SK-N-DZ (cell line): ENCODE data around the gene LLGL2.
A peak's percentile ranks its signal among the peaks of the same experiment; 100 is the strongest.
"Not testable (repeated sequence)": the region's sequence is repeated elsewhere in the genome, so short reads cannot be mapped to it uniquely, and the experiment has no call there.

Experiments used
- DNase-seq: peaks from one replicate; pipeline ENCODE4 v3.0.0-alpha.2; 2015; ENCODE audit warnings: low spot score

The LLGL2 gene

DNA sequence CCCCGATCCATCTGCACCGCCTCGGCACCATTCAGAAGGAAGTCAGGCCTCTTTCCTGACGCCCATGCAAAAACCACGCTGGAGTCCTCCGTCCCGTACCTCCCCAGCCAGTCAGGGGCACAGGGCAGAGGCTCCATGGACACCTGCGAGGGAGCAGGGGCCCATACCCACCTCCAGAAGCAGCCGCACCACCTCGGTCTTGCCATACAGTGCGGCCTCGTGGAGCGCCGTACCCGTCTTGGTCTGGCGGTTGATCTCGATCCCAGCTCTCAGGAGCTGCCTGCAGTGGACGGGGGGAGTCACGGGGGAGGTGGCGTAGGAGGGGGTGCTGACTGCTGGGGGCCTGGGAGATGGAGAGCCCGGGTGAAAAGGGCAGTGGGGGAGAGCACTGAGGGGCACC lies 19.4 kb upstream of the LLGL2 start:
- DNase-seq = no peak

DNA sequence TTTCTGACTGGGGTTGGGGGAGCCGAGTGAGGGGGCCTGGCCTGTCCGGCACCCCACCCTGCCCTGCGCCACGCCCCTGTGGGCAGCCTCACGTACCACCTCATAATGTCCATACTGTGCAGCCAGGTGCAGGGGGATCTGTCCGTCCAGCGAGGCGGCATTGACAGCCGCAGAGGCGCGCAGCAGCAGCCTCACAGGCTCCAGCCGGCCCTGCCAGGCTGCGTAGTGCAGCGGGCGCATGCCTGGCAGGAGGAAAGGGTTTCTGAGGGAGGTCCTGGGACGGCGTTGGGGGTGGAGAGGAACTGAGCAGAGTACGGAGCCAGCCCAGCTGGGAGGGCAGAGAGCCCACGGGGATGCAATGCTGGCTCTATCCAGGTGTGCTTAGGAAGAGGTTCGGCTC lies 18.6 kb upstream of the LLGL2 start:
- DNase-seq = no peak

DNA sequence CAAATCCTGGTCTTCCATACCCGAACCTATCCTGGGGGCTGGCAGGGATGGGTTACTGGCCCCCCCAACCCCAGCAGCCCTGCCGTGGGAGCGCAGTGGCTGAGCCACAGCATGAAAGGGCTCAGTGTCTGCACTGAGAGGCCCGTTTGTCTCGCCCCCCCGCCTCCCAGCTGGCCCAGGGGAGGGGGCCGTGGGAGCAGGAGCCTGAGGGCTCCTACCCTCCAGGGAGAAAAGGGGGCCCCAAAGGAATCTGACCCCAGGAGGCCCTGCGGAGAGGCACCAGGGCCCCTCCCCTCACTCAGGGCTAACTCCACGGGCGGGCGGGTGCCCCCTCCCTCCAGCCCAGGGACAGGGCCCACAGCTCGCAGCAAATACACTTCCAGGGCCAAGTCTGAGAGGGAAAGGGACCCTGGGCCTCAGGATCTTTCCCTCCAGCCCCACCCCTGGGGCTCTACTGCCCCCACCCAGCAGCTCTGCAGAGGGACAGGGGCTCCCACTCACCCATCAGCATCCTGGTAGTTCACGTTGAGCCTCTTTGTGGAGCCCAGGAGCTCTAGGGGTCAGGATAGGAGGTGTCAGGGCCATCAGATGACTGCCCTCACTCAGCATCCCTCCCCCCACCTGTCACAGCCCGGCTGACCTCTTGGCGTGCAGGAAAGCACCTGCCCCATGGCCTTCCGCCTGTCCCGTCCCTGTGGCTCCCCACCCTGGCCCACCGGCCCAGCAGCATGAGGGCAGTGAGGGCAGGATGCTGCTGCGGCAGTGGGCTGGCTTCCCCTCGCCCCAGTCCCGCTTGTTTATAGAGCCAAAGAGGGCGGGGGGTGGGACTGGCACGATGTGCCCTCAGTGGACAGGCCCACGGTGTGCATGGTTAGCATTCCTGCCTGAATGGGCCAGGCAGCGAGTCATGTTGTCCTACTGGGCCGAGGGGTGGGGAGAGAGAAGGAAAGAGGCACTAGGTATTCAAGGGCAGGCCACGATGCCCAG lies 17.5 kb upstream of the LLGL2 start:
- DNase-seq = no peak

DNA sequence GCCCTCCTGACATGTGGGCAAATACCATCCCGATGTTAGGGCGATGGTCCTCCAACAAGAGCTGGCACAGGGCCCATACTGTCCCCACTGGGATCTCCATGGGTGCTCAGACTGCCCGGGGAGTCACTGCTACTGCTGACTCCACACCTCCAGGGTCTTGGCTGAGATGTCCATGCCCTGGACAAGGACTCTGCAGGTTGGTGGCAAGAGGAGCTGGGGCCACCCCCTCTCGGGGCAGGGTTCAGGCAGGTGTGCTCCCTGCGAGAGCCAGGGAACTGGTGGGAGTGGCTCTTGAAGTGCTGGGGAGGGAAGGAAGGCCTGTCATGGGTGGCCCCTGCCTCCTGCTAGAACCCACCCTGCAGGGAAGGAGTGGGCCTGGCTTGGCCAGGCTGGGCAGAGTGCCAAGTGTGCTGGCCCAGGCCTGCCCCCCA lies 16.6 kb upstream of the LLGL2 start:
- DNase-seq = no peak

DNA sequence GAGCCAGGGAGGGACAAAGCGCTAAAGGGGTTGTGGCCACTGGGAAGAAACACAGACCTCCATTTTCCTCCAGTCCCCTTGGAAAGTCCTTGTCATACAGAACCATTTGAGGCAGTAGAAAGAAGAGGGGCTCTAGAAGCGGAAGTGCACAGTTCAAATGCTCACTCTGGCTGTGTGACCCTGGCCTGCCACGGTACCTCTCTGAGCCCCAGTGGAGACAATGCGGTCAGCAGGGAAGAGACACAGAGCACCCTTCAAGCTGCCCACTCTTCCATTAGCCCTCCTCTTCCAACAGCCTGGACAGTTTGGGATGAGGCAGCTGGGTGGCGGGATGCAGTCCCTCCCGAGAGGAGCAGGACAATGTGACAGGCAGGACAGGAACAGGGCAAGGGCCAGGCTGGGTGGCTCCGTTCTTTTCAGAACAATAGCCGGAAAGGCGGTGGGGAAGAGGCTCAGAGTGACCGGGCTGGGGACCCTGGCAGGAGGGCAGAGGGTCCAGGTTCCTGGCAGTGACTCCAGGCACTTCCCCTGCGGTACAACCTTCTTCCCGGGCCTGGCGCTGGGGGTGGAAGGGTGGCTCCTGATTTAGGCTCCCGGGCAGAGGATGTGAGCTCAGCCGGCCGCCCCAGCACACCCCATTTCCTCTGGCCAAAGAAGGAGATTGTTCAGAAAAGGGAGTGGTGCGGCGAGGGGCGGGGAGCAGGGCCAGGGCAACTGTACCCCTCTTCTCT lies 15.8 kb upstream of the LLGL2 start:
- DNase-seq = no peak

DNA sequence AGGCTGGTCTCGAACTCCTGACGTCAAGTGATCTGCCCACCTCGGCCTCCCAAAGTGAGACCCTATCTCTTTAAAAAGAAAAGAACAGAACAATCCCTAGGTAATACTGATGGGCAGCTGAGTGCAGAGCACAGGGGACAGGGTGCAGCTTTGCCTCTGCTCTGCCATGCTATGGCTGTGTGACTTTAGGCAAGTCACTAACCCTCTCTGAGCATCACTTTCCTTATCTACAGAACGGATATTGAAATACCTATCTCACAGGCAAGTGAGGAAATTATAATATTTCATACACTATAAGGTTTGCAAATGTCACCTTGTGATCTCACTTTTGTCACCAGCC lies 14.3 kb upstream of the LLGL2 start:
- no peak for DNase-seq

DNA sequence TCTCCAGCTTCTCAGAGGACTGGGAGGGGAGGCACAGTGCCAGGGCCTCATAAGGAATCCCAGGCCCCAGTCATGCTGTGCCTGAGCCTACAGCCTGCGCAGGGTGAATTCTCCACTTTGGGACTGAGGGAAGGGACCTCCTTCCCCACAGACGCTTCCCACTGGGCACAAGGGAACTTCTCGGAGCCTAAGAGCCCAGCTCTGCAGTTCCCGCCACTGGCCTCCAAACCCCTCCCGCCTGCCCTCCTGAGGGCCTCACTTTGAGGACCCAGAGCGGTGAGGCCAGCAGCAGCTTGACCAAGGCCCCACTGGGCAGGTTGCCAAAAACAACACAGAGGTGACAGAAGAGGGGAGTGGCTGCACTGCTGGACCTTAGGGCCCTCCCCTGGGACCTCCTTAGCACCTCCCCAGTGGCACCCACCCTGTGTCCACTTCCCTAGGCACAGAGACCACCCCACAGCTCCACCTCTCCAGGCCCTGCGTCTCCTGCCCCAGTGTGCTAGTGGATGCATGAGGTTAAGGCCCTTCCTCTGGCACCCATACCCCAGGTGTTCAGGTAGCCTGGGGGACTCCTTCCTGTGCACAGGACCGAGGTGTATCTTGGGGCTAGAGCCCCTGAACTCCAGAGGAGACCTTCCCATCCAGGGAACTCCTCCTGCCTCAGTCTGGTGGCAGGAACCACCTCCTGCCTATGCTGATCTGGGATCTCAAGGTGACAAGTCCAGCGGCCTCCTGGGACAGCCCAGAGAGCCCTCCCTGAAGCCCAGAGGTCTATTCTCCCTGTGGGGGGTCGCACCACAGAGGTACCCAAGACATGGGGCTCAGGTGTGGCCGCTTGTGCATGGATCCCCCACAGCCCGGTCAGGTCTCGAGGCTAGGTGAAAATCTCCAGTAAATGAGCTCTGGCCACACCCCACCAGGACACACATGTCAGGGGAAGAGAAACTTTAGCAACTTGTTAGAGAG lies 13.6 kb upstream of the LLGL2 start:
- no peak for DNase-seq

DNA sequence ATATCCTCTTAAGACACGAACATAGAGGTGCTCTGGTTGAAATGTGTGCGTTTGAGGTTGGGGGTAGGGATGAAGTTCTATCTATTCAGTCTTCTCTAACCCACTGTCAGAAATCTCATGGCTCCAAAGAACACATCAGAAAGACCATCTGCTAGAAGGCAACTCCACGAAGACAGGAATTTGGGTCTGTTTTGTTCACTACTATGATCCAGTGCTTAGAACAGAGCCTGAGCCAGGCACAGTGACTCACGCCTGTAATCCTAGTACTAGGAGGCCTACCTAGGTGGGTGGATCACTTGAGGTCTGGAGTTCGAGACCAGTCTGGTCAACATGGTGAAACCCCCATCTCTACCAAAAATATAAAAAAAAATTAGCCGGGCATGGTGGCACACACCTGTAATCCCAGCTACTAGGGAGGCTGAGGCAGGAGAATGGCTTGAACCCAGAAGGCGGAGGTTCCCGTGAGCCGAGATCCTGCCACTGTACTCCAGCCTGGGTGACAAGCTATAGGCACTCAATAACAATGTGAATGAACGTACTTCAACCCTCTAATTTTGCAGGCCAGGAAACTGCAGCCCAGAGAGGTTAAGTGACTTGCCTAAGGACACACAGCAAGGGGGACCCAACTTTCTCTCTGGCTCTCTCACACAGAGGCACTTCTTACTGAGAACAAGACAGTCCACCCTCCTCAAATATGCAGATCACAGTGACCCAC lies 12.4 kb upstream of the LLGL2 start:
- no peak for DNase-seq

DNA sequence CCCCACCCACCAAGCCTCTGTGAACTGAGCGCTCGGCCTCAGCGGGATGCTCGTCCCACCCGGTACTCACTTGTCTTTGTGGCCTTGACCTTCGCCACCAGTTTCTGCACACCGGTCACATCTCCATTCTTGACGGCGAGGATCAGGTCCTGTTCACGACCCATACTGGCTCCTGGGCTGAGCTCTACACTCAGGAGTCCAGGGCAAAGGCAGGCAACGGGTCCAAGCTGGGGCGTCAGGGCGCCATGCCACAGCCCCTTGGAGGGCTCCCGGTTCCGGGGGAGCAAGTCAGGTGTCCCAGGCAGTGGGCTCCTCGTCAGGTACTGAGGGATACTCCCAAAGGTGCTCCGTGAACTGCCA lies 11.9 kb upstream of the LLGL2 start:
- no peak for DNase-seq

DNA sequence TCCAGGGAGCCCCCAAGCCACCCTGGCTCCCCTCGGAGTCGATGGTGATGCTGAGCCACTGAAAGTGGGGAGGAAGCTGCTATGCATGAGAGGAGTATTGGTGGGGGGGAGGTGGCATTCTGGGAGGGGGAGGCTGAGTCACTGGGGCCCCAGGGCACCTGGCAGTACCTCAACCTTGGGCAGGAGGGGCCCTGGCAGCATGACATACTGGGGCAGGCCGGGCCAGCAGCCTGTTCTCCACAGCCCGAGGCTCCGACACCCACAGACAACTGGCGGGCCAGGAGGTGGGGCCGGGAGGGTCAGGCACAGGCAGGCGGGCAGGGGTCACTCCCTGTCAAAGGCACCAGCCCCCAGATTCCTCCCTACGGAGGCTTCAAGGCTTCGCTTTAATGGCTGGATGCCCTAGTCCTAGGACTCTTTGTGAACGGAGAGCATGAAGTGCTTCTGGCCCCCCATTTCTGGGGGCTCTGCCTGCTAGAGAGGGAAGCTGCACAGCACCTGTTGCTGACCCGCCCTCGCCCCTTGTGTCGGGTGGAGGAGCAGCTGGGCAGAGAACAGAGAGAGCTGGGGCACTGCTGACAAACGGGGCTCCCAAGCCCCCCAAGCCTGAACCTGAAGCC lies 11.1 kb upstream of the LLGL2 start:
- no peak for DNase-seq

DNA sequence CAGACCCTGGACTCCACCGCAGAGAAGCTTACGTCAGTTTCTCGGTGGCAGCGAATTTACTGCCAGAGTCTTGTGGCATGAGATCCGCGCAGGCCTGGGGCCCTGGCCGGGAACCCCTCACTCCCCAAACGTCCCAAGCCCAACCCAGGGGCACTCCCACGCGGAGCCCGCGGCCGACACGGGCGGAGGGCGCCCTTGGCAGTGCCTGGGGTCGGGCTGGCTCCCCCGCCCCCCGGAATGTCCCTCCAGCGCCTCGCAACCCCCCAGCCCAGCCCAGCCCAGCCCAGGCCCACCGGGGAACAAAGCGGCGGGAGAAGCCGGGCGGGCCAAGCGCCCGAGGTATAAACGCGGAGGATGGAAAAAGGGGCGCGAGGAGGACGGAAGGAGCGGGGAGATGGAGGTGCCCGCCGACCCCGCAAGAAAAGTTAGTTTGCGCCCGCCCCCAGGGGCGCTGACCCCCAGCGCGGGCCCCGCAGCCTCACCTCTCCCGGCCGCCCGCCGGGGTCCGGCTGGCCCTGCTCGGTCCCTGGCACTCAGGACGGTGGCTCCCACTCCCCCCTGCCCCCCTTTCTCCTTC lies 10.5 kb upstream of the LLGL2 start:
- DNase-seq = peak; percentile 34

DNA sequence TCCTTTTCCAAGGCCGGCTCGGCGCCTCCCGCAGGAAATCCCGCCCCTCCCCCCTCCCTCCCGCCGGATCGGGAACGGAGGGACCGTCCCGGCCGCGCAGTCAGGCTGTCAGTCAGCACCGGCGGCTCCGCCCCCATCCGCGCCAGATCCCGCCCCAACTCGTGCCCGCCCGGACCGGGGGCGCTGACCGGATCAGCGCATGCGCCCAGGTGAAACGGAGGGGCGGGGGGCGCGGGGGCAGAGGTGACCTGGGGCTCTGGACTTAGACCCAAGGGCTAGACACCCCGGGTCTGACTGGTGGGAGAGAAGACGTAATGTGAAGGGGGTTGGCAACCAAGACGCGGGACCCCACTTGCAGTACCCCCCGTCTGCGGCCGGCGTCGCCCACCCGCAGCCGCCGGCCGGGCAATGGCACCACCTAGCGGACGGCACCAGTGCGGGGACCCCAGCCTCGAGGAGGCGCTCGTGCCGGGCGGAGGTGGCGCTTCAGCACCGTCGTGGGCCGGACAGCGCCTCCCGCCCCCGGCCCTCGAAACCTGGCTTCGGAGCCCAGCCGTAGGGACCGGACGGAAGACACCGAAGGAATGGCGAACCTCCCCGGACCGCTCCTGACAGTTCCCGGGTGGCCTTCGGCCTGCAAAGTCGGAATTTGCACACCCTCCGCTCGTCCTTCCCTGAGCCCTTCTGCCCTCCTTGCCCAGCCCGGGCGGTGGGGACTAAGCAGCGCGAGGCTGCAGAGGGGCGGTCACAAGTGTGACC lies 9.8 kb upstream of the LLGL2 start, which contains the start of gene CASKIN2:
Gene CASKIN2, minus strand, starts transcription at position 42 of the 759 bp plus-strand sequence. CDS start 1,733 bp downstream, outside the sequence.
- peak; percentile 93 for DNase-seq

DNA sequence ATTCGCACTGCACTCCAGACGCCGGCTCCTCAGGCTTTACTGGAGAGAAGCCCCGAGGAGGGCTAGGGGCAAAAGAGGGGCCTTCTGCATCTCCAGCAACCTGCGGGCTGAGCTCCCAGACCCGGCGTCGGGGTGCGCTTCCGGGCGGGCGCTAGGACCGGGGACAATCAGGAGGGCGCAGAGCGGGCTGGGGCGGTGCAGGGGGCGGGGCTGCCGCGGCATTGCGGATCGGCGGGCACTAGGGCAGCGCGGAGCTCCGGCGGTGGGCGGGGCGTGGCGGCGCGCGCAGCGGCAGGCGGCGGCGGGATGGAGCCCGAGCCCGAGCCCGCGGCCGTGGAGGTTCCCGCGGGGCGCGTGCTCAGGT lies 9.3 kb upstream of the LLGL2 start, which contains the start of gene TSEN54:
Gene TSEN54, plus strand, starts transcription at position 274 of the 364 bp plus-strand sequence. Its CDS starts 33 bp downstream, at position 307.
- DNase-seq = peak; percentile 89

DNA sequence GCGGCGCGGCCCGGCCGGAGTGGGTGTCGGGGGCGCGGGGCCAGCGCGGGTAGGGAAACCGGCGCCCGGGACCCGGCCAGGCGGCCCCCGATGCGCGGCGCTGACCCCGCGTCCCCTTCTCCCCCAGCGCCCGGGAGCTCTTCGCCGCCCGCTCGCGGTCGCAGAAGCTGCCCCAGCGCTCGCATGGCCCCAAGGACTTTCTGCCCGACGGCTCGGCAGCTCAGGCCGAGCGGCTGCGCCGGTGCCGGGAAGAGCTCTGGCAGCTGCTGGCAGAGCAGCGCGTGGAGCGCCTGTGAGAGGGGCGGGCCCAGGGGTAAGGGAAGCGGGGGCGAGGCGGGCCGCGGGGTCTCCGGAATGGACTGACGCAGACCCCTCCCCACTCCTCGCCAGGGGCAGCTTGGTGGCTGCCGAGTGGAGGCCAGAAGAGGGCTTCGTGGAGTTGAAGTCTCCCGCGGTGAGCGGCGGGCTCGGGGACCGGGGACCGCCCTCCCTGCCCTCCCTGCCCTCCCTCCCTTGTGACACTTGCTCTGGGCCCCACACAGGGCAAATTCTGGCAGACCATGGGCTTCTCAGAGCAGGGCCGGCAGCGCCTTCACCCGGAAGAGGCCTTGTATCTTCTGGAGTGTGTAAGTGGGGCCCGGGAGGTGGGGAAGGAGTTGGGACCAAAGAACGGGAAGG lies 8.7 kb upstream of the LLGL2 start:
- peak; percentile 65 for DNase-seq

DNA sequence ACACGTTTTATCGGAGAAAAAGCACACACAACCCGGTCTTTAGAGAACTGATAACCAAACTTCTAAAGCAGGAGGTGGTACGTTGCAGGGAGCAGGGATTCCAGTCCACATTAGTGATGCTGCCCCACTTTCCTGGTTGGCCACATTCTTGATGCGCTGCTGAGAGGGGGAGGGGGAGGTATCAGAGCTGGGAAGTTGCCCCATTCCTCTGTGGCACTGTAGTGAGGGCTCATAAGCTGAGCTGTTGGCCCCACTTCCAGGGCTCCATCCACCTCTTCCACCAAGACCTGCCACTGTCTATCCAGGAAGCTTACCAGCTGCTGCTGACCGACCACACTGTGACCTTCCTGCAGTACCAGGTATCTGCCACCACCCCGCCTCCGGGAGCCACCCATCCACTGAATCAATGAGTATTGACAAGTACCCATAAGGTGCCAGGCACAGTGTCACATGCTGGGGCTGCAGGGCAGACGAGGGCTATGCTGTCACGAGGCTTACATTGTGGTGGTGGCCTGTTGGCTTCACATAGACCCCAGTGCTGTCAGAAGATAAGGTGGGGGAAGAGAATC lies 8.1 kb upstream of the LLGL2 start:
- DNase-seq = no peak

DNA sequence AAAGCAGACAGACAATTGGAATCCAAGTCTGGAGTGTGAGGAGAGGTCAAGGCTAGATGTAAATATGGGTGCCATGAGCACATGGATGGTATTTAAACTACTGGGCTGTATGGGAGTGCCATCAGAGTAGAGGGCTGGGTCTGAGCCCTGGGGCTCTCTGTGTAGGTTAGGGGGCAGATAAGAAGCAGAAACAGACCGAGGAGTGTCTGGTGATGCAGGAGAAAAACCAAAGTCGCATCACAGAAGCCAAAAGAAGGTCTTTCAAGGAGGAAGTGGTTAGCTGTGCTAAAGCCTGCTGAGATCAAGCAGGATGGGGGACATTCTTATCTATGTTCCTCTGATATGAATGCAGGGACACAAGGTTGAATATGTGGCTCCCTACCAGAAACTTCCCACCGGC lies 7.3 kb upstream of the LLGL2 start:
- no peak for DNase-seq

DNA sequence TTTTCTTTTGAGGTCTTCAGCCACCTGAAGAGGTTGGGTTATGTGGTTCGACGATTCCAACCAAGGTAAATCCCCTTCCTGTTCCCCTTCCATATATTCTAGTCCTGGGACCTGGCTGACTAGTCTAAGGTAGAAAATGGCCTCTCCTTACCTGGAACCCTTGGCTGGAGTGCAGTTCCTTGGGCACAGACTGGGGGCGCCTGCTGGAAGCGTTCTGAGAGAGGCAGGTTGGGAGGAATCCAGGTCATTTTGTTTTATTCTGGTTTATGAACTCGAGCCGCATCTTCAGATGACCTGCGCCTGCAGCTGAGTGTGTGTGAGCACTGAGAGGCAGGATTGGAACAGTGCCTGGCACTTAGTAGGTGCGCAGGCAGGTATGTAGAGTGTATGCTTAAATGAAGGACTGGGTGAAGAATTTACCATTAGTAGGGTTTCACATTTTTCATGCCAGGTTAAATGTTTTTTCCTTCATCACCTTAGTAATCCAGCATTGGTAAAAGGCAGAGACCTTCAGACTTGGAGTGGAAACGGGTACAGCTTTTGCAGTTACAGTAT lies 6.4 kb upstream of the LLGL2 start:
- DNase-seq = no peak

DNA sequence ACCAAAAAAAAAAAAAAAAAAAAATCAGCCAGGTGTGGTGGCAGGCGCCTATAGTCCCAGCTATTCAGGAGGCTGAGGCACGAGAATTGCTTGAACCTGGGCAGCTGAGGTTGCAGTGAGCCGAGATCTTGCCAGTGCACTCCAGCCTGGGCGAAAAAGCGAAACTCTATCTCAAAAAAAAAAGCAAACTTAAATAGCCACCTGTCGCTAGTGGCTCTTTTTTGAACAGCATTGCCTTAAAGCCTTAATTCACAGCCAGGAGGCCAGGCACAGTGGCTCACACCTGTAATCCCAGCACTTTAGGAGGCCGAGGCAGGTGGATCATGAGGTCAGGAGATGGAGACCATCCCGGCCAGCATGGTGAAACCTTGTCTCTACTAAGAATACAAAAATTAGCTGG lies 5.1 kb upstream of the LLGL2 start:
- DNase-seq = not testable (repeated sequence)
